Astrocyte (in vitro differentiated cells and primary cell): ENCODE data around the gene RANBP1. TPM values are rescaled to one million over a fixed set of nuclear protein-coding genes. Genes with fewer than 3 reads are reported as not detected.

Source experiments
- DNase-seq: peaks from one replicate; pipeline ENCODE4 v3.0.0-alpha.2; 2010; ENCODE audit warnings: low read depth
- FAIRE-seq: peaks from 2 replicates; lab custom pipeline; 2011; peaks lifted over from hg19 to GRCh38; lab: Jason Lieb, UNC
- H2AFZ ChIP-seq: 2 replicates; pipeline ENCODE4 v1.6.0; 2012; ENCODE audit warnings: low read depth, low read length, inconsistent platforms
- H3K27ac ChIP-seq: 2 replicates; pipeline ENCODE4 v1.5.1; 2011; ENCODE audit warnings: low read depth, low read length, inconsistent platforms
- H3K27me3 ChIP-seq: 2 replicates; pipeline ENCODE4 v1.6.0; 2011; ENCODE audit warnings: low read length, inconsistent platforms; ENCODE audit not compliant: insufficient read depth
- H3K36me3 ChIP-seq: 2 replicates; pipeline ENCODE4 v1.5.1; 2011; ENCODE audit warnings: low read length, inconsistent platforms; ENCODE audit not compliant: insufficient read depth
- H3K4me1 ChIP-seq: 2 replicates; pipeline ENCODE4 v1.5.1; 2011; ENCODE audit warnings: low read length, inconsistent platforms; ENCODE audit not compliant: insufficient read depth
- H3K4me2 ChIP-seq: 2 replicates; pipeline ENCODE4 v1.6.0; 2012; ENCODE audit warnings: low read length, inconsistent platforms
- H3K4me3 ChIP-seq: 2 replicates; pipeline ENCODE4 v1.5.1; 2011; ENCODE audit warnings: low read depth, mild to moderate bottlenecking, low read length, inconsistent platforms; ENCODE audit not compliant: insufficient read depth
- H3K79me2 ChIP-seq: 2 replicates; pipeline ENCODE4 v1.6.0; 2012; ENCODE audit warnings: mild to moderate bottlenecking, low read length, inconsistent platforms; ENCODE audit not compliant: insufficient read depth
- H3K9ac ChIP-seq: 2 replicates; pipeline ENCODE4 v1.6.0; 2012; ENCODE audit warnings: mild to moderate bottlenecking, low read length, inconsistent platforms
- H3K9me3 ChIP-seq: 2 replicates; pipeline ENCODE4 v1.5.1; 2012; ENCODE audit warnings: low read depth, mild to moderate bottlenecking, low read length, inconsistent platforms; ENCODE audit not compliant: insufficient read depth
- H4K20me1 ChIP-seq: 2 replicates; pipeline ENCODE4 v1.6.0; 2012; ENCODE audit warnings: low read length, inconsistent platforms; ENCODE audit not compliant: insufficient read depth
- H3K27ac Mint-ChIP-seq: one replicate; pipeline ENCODE4 v1.8.0; 2021; ENCODE audit warnings: mild to moderate bottlenecking, mixed read lengths; ENCODE audit not compliant: unreplicated experiment
- H3K27me3 Mint-ChIP-seq: one replicate; pipeline ENCODE4 v1.8.0; 2021; ENCODE audit warnings: low read depth, mixed read lengths; ENCODE audit not compliant: unreplicated experiment
- H3K36me3 Mint-ChIP-seq: one replicate; pipeline ENCODE4 v1.8.0; 2021; ENCODE audit warnings: low read depth, mixed read lengths; ENCODE audit not compliant: unreplicated experiment
- H3K4me1 Mint-ChIP-seq: one replicate; pipeline ENCODE4 v1.8.0; 2021; ENCODE audit warnings: low read depth, mixed read lengths; ENCODE audit not compliant: unreplicated experiment
- H3K4me3 Mint-ChIP-seq: one replicate; pipeline ENCODE4 v1.8.0; 2021; ENCODE audit warnings: mild to moderate bottlenecking, moderate library complexity, mixed read lengths; ENCODE audit not compliant: unreplicated experiment
- H3K9me3 Mint-ChIP-seq: one replicate; pipeline ENCODE4 v1.8.0; 2021; ENCODE audit warnings: mild to moderate bottlenecking, mixed read lengths; ENCODE audit not compliant: unreplicated experiment
- EZH2 ChIP-seq: IDR thresholded peaks from 2 replicates; pipeline ENCODE4 v1.6.1; 2012; ENCODE audit warnings: mild to moderate bottlenecking, low read length, inconsistent platforms; ENCODE audit not compliant: insufficient read depth
- total RNA-seq: library from RNA; stranded (reverse); gene quantifications from 2 replicates; pipeline ENCODE4 v1.2.1, GENCODE V29; 2021
- TF ChIP-seq, protein P1 (sequence below): IDR thresholded peaks from 2 replicates; pipeline ENCODE4 v1.5.1; 2011; ENCODE audit warnings: low read depth, mild to moderate bottlenecking, inconsistent platforms, low read length, moderate library complexity; ENCODE audit not compliant: insufficient read depth

The RANBP1 gene
- total RNA-seq, 1 donor from 2014 or later, result 164 TPM

DNA sequence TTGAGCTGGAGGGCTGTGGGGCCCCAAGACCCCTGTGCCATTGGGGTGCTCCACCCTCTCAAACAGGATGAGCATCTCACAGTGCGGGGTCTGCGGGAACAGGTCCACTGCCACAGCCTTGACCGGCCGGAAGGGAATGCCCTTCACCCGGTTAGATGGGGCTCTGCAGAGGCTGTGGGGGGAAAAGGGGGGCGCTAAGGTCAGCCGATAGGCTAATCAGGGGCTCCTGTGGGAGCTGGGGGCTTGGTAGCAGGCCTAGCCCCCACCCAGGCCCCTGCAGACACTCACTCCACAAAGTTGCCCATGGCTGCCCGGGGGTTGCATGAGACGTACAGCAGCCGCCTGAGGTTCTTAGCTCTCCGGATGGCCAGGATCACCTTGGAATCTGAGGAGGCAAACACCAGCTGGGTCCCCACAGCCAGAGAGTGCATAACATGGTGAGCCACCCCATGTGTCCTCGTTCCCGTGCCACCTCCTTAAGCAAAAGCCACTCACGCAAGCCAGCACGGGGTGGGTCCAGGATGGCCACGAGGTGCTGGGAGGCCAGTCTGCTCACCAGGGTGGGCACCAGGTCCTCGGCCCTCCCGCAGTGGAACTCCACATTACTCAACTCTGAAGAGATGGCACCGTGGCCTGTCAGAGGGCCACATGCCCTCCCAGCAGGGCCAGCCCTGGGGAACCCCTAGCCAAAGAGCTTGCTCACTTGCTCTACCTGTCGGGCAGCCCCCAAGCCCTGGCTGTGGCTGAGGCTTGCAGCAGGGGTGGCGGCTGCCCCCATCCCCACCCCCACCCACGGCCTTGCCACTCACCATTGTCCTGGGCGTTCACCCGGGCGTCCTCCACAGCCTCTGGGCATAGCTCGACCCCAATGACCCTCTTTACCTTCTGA is 3.0 kb upstream of the RANBP1 start:
- no peak overlapping the region for H3K4me3 ChIP-seq
- peaks cover 57% of the 10 kb centered on the region for H4K20me1 ChIP-seq
- Mint-ChIP-seq H3K27ac (no peak overlapping the region), H3K4me1 (no peaks in the 10 kb centered on the region), H3K27me3 (no peaks in the 10 kb centered on the region), H3K9me3 (no peaks in the 10 kb centered on the region), H3K36me3 (peaks cover 12% of the 10 kb centered on the region), H3K4me3 (no peak overlapping the region)
- H2AFZ ChIP-seq, result no peak overlapping the region
- H3K36me3 ChIP-seq, result peaks cover 29% of the 10 kb centered on the region
- H3K9ac ChIP-seq, result no peak overlapping the region
- peaks cover 5% of the 10 kb centered on the region for H3K4me1 ChIP-seq
- H3K27me3 ChIP-seq, result no peaks in the 10 kb centered on the region
- TF ChIP-seq, protein P1, sequence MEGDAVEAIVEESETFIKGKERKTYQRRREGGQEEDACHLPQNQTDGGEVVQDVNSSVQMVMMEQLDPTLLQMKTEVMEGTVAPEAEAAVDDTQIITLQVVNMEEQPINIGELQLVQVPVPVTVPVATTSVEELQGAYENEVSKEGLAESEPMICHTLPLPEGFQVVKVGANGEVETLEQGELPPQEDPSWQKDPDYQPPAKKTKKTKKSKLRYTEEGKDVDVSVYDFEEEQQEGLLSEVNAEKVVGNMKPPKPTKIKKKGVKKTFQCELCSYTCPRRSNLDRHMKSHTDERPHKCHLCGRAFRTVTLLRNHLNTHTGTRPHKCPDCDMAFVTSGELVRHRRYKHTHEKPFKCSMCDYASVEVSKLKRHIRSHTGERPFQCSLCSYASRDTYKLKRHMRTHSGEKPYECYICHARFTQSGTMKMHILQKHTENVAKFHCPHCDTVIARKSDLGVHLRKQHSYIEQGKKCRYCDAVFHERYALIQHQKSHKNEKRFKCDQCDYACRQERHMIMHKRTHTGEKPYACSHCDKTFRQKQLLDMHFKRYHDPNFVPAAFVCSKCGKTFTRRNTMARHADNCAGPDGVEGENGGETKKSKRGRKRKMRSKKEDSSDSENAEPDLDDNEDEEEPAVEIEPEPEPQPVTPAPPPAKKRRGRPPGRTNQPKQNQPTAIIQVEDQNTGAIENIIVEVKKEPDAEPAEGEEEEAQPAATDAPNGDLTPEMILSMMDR, result no peak
- no peak for TF ChIP-seq EZH2
- H3K4me2 ChIP-seq, result no peak overlapping the region
- H3K79me2 ChIP-seq, result peaks cover 41% of the 10 kb centered on the region
- no peaks in the 10 kb centered on the region for H3K9me3 ChIP-seq
- H3K27ac ChIP-seq, result no peak overlapping the region
- FAIRE-seq, result no peak
- no peak for DNase-seq

DNA sequence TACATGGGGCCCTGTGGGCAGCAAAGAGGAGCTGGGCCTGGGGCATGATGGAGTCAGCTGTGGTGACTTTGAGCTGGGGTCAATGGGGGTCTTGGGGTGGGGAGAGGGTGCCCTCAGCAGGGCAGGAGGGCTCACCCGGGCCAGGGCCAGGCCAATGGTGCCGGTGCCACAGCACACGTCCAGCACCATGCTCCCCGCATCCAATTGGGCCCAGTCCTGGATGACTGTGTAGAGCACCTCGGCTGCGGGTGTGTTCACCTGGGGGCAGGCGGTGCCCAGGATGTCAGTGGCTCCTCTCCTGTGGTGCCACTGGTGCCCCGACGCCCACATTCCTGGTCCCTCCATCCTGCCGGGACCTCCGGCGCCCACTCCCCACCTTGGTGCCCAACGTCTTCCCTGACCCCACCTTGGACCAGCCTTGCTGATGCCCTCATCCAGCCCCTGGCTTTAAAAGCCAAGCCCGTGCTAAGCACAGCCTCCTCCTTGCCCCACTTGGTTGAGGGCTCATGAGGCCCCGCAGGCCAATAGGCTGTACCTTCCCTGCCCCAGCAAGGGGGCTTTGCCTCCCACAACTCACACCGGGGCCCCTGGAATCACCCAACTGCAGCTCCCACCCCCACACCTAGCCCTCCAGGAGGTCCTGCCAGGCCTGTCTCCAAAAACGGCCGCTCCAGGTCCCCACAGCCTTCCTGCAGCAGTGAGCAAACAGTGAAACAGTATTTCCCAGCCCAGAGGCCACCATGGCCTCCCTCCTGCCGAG is 2.2 kb upstream of the RANBP1 start:
- H3K36me3 Mint-ChIP-seq, result peaks cover 12% of the 10 kb centered on the region
- FAIRE-seq, result no peak
- Histone ChIP-seq H4K20me1 (peaks cover 51% of the 10 kb centered on the region), H3K27me3 (no peaks in the 10 kb centered on the region), H2AFZ (no peak overlapping the region), H3K9ac (no peak overlapping the region), H3K27ac (no peak overlapping the region), H3K4me1 (peaks cover 9% of the 10 kb centered on the region), H3K36me3 (peaks cover 23% of the 10 kb centered on the region), H3K4me3 (no peak overlapping the region), H3K79me2 (peaks cover 47% of the 10 kb centered on the region), H3K4me2 (no peak overlapping the region), H3K9me3 (no peaks in the 10 kb centered on the region)
- no peak overlapping the region for H3K27ac Mint-ChIP-seq
- H3K4me1 Mint-ChIP-seq, result no peaks in the 10 kb centered on the region
- H3K27me3 Mint-ChIP-seq, result no peaks in the 10 kb centered on the region
- no peaks in the 10 kb centered on the region for H3K9me3 Mint-ChIP-seq
- H3K4me3 Mint-ChIP-seq, result no peak overlapping the region
- DNase-seq, result no peak
- TF ChIP-seq, protein P1, result no peak
- no peak for TF ChIP-seq EZH2
